Endothelial cell of umbilical vein (primary cell): ENCODE data around the gene RBFOX1. TPM values are rescaled to one million over a fixed set of nuclear protein-coding genes. Genes with fewer than 3 reads are reported as not detected.

ENCODE experiments used
- BruUV-seq: library from RNA; stranded (reverse); fragments of 400-500 nt; replicated peaks from 2 replicates; lab custom pipeline; 2021; lab: Mats Ljungman, UMichigan
- CTCF ChIA-PET: fragments of 300-600, 350-600 bp; sonication (Branson Sonifier 250); formaldehyde crosslinking; loops from one replicate; lab custom pipeline; 2021; ENCODE audit warnings: antibody characterized with exemption, inconsistent platforms; lab: Charles Lee
- POLR2A ChIA-PET: fragments of 300-600, 350-600 bp; sonication (Branson Sonifier 250); formaldehyde crosslinking; loops from one replicate; lab custom pipeline; 2021; ENCODE audit warnings: antibody characterized with exemption, inconsistent platforms; lab: Charles Lee
- DNase-seq: peaks from one replicate; pipeline ENCODE4 v3.0.0-alpha.2; 2011; ENCODE audit warnings: low read depth, low spot score
- FAIRE-seq: peaks from 2 replicates; lab custom pipeline; 2011; peaks lifted over from hg19 to GRCh38; lab: Jason Lieb, UNC
- H2AFZ ChIP-seq: 2 replicates; pipeline ENCODE4 v1.6.0; 2012; ENCODE audit warnings: low read depth, low read length, control low read depth, inconsistent platforms
- H3K27ac ChIP-seq: 2 replicates; pipeline ENCODE4 v1.5.1; 2011; ENCODE audit warnings: low read depth, mild to moderate bottlenecking, control low read depth, low read length, moderate library complexity; ENCODE audit not compliant: insufficient read depth
- H3K27me3 ChIP-seq, 2 experiments: 2 replicates each; pipeline versions ENCODE4 v1.6.0 to v1.6.1; 2011; ENCODE audit warnings: low read length in 2 of 2, mixed read lengths in 1 of 2; ENCODE audit not compliant: control insufficient read depth in 2 of 2, insufficient read depth in 2 of 2
- H3K36me3 ChIP-seq, 2 experiments: 2 replicates in 1 of 2; 3 replicates in 1 of 2; pipeline ENCODE4 v1.5.1; 2011; ENCODE audit warnings: low read length in 2 of 2, mild to moderate bottlenecking in 1 of 2, moderate library complexity in 1 of 2; ENCODE audit not compliant: control insufficient read depth in 2 of 2, insufficient read depth in 2 of 2; ENCODE audit errors: extremely low read depth in 1 of 2
- H3K4me1 ChIP-seq: 3 replicates; pipeline ENCODE4 v1.5.1; 2011; ENCODE audit warnings: mild to moderate bottlenecking, low read length; ENCODE audit not compliant: control insufficient read depth, insufficient read depth; ENCODE audit errors: extremely low read depth
- H3K4me2 ChIP-seq: 2 replicates; pipeline ENCODE4 v1.6.1; 2011; ENCODE audit warnings: low read length, control low read depth, mixed read lengths; ENCODE audit not compliant: insufficient read depth
- H3K4me3 ChIP-seq, 3 experiments: fragments of 200-600 bp in 1 of 3; sonication (generic), shearing (Covaris generic) in 1 of 3; replicated peaks in 1 of 3; 2 replicates each; pipeline ENCODE4 v1.5.1; 2011 to 2016; ENCODE audit warnings: control low read depth in 3 of 3, low read length in 3 of 3, mild to moderate bottlenecking in 2 of 3, inconsistent platforms in 1 of 3, low read depth in 1 of 3, moderate library complexity in 1 of 3; ENCODE audit not compliant: insufficient read depth in 1 of 3
- H3K79me2 ChIP-seq: 2 replicates; pipeline ENCODE4 v1.6.0; 2012; ENCODE audit warnings: low read length, inconsistent platforms; ENCODE audit not compliant: control insufficient read depth, insufficient read depth
- H3K9ac ChIP-seq: replicated peaks from 2 replicates; pipeline ENCODE3; 2011; ENCODE audit warnings: low read length, control low read depth; ENCODE audit not compliant: insufficient read depth; ENCODE audit errors: extremely low read depth
- H3K9me1 ChIP-seq: replicated peaks from 3 replicates; pipeline ENCODE4 v1.6.0; 2011; ENCODE audit warnings: mild to moderate bottlenecking, low read length; ENCODE audit not compliant: control insufficient read depth, insufficient read depth; ENCODE audit errors: extremely low read depth
- H3K9me3 ChIP-seq: replicated peaks from 2 replicates; pipeline ENCODE4 v1.5.1; 2012; ENCODE audit warnings: low read length, inconsistent platforms; ENCODE audit not compliant: control insufficient read depth, insufficient read depth
- H4K20me1 ChIP-seq: replicated peaks from 2 replicates; pipeline ENCODE3; 2011; ENCODE audit warnings: mild to moderate bottlenecking, low read length; ENCODE audit not compliant: control insufficient read depth, insufficient read depth; ENCODE audit errors: extremely low read depth
- EZH2 ChIP-seq: IDR thresholded peaks from 2 replicates; pipeline ENCODE4 v1.6.1; 2012; ENCODE audit warnings: borderline replicate concordance, low read depth, mild to moderate bottlenecking, moderate library complexity, low read length, inconsistent platforms; ENCODE audit not compliant: severe bottlenecking
- FOS ChIP-seq: IDR thresholded peaks from 2 replicates; pipeline ENCODE4 v1.6.1; 2011; ENCODE audit warnings: mild to moderate bottlenecking, low read length, moderate library complexity, borderline replicate concordance; ENCODE audit not compliant: insufficient read depth
- GATA2 ChIP-seq: IDR thresholded peaks from 2 replicates; pipeline ENCODE4 v1.7.0; 2011; ENCODE audit warnings: low read depth, mild to moderate bottlenecking, moderate library complexity, mixed read lengths, low read length; ENCODE audit not compliant: insufficient read length, insufficient read depth
- JUN ChIP-seq: IDR thresholded peaks from 2 replicates; pipeline ENCODE4 v1.6.1; 2011; ENCODE audit warnings: borderline replicate concordance, low read depth; ENCODE audit not compliant: insufficient read length, insufficient read depth
- MYC ChIP-seq: IDR thresholded peaks from one replicate; pipeline ENCODE4 v1.6.1; 2011; ENCODE audit warnings: mild to moderate bottlenecking, low read depth, low read length
- POLR2A ChIP-seq: IDR thresholded peaks from 2 replicates; pipeline ENCODE4 v1.6.1; 2012; ENCODE audit warnings: low read depth, mild to moderate bottlenecking, control low read depth, low read length
- POLR2AphosphoS5 ChIP-seq: IDR thresholded peaks from 2 replicates; pipeline ENCODE4 v1.6.1; 2012; ENCODE audit warnings: low read depth, mild to moderate bottlenecking, control low read depth, low read length, moderate library complexity; ENCODE audit not compliant: insufficient read depth
- dilution Hi-C: fragments of 300-500 bp; cut with MboI; formaldehyde crosslinking; loops from one replicate; pipeline ENCODE4 v1.15.0; 2019; ENCODE audit warnings: low sequenced_read_pairs; ENCODE audit not compliant: extremely low pct_ligation_motif_present
- intact Hi-C: fragments of 100-400 bp; cut with micrococcal nuclease; formaldehyde crosslinking; loops from one replicate; pipeline ENCODE4 v1.10.0; 2022
- polyA plus RNA-seq, 4 experiments: library from polyadenylated mRNA; depleted of rRNA in 3 of 4; stranded (reverse) in 3 of 4; unstranded in 1 of 4; fragments of >200 nt; gene quantifications; 2 replicates each; pipeline versions ENCODE4 v1.2.1 to v1.2.3, GENCODE V29; 2011 to 2012; ENCODE audit warnings: missing spikeins in 1 of 4
- small RNA-seq: library from RNA; depleted of rRNA; stranded (forward); fragments of <200 nt; gene quantifications from one replicate; pipeline ENCODE3, GENCODE V24; 2012; ENCODE audit warnings: low replicate concordance, low read depth; ENCODE audit not compliant: insufficient read depth, insufficient read length
- total RNA-seq: library from RNA; stranded (reverse); gene quantifications from 2 replicates; pipeline ENCODE4 v1.2.3, GENCODE V29; 2021
- TF ChIP-seq, protein P1 (sequence below): IDR thresholded peaks from 2 replicates; pipeline ENCODE4 v1.6.1; 2011; ENCODE audit not compliant: insufficient read depth, insufficient read length

RBFOX1 gene
- total and polyA plus RNA-seq, 2 donors (not counting 3 experiments of a cell fraction or from before 2014, with no cell fraction given): not detected

GRCh38 chr16:7748522-7748921 is 415.9 kb downstream of the RBFOX1 start:
- Histone ChIP-seq H3K27me3 (no peaks in the 10 kb centered on the region), H3K4me3 (no peak overlapping the region), H3K9me1 (no peaks in the 10 kb centered on the region), H3K9me3 (peaks cover 4% of the 10 kb centered on the region), H4K20me1 (no peaks in the 10 kb centered on the region), H3K36me3 (no peaks in the 10 kb centered on the region), H3K27ac (no peak overlapping the region), H3K4me2 (no peak overlapping the region), H3K4me1 (no peaks in the 10 kb centered on the region), H3K9ac (no peak overlapping the region), H2AFZ (no peak overlapping the region), H3K79me2 (no peaks in the 10 kb centered on the region)
- dilution Hi-C loops: no loop called here
- POLR2A ChIA-PET: no interaction called here
- FAIRE-seq (no peak), DNase-seq (no peak)
- TF ChIP-seq JUN (no peak), POLR2AphosphoS5 (no peak), FOS (no peak), EZH2 (no peak)
- no TSS peak for BruUV-seq
- CTCF ChIA-PET: no interaction called here
- intact Hi-C loops: no loop called here

DNA sequence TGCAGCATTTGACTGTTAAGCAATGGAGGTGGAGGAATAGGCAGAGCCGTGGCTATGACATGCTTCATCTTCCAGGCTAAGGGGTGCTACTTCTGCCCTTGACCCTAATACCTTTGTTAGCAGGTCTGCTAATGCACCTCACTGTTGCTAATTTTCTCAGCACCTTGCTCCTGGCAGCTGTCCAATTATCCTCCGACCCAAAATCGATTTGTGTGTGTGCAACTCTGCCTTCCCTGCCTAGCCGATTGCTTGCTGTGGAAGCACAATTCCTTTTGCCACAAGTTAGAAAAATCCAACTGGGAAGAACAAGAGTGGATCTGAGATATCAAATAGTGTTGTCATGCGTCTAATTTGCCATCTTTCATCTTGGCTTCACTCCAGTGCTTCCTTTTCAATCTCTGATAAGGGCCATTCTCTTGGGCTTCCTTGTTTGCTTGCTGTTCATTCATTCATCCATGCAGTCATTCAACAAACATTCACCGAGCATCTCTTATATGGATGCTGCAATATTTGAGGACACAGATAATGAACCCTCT is 422.8 kb downstream of the RBFOX1 start:
- no peak for FAIRE-seq
- no peak overlapping the region for H3K27ac ChIP-seq
- ChIA-PET CTCF (no interaction called here), POLR2A (no interaction called here)
- H3K4me1 ChIP-seq: no peaks in the 10 kb centered on the region
- intact Hi-C loops (no loop called here), dilution Hi-C loops (no loop called here)
- no peak for TF ChIP-seq MYC
- TF ChIP-seq, protein P1, sequence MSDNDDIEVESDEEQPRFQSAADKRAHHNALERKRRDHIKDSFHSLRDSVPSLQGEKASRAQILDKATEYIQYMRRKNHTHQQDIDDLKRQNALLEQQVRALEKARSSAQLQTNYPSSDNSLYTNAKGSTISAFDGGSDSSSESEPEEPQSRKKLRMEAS: no peak
- TF ChIP-seq POLR2A: no peak
- TF ChIP-seq POLR2AphosphoS5: no peak
- no peak for TF ChIP-seq GATA2
- no peak for TF ChIP-seq EZH2
- no peak overlapping the region for H2AFZ ChIP-seq
- no peak overlapping the region for H3K9ac ChIP-seq
- no peak for DNase-seq
- no peaks in the 10 kb centered on the region for H3K79me2 ChIP-seq
- BruUV-seq: no TSS peak
- no peak overlapping the region for H3K4me2 ChIP-seq
- H4K20me1 ChIP-seq: no peaks in the 10 kb centered on the region
- H3K36me3 ChIP-seq: no peaks in the 10 kb centered on the region
- no peak overlapping the region for H3K4me3 ChIP-seq
- no peaks in the 10 kb centered on the region for H3K9me1 ChIP-seq
- H3K27me3 ChIP-seq: no peaks in the 10 kb centered on the region
- peaks cover 4% of the 10 kb centered on the region for H3K9me3 ChIP-seq

Small RNAs within 50 kb of the gene (small RNA-seq; reads per million reads assigned to genes)
- gene RF00537 (not detected), gene RF00561 (not detected)
